Measurements from ENCODE around the gene GABRB3. TPM values are rescaled to one million over a fixed set of nuclear protein-coding genes. Genes with fewer than 3 reads are reported as not detected.

The GABRB3 gene
- total RNA-seq, 1 donor from 2014 or later, result 1.5 TPM

DNA sequence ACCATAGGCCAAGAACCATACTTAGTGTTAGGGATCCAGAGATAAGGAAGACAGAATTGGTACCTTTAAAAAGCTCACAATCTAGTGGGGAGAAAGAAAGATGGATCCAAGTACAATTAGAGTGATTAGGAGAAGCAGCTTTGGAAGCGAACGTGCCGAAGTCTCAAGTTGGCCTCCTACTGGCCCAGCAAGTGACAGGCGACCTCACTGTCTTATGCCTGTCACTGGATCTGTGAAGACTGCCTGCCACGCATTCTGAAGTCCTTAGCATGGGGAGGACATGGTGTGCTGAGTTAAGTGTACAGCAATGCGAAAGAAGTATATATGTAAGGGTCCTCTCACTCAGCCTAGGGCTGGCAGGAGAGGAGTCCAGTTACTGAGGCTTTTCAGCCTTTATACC, 141.0 kb downstream of the GABRB3 start:
- no peak for DNase-seq (ENCODE audit: low spot score)

DNA sequence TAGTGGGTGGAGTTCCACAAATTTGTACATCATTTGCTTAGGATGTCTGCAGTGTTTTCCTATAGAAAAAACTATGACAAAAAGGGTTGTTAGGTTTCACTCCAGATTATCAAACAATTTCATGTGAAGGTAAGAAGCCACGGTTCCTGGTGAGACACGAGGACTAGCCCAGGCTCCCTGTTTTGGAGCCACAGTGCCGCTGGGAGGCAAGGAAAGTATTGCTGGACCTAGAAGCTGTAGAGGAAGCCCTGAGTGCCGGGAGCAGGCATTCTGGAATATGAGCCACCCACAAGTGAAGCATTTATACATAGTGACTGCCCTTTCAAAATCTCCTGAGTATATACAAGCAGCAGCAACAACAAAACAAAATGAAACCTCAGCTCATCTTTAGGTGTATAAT, 142.0 kb downstream of the GABRB3 start:
- DNase-seq (ENCODE audit: low spot score), result no peak

DNA sequence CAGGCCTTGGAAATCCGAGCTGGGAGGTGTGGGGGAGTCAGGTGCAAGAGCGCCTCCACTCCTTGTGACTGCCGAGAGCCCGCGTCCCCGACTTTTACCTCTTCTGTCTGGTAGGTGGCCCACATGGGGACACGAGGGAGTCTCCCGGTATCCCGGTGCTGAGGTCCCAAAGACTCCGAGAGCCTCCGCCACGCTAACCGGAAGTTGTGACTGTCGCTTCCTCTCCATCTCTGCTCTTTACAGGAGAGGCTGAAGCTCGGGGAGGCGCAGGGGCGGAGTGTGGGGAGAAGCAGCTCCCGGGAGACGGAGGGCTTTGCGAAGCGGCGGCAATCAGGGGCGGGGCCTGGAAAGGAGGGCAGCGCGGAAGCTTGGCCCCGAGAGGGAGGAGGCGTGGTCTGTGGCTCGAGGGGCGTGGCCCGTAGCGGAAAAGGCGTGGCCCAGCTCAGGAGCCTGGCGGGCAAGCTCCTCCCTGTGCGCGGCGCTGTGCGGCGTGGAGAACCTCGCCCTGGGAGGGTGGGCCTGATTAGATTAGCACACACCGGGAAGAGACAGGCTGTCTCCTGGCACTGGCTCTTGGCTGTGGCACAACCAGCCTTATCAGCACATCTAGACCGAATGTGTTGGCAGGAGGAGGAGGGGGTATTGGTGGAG, 143.9 kb downstream of the GABRB3 start:
- peak; percentile 90 for DNase-seq (ENCODE audit: low spot score)

DNA sequence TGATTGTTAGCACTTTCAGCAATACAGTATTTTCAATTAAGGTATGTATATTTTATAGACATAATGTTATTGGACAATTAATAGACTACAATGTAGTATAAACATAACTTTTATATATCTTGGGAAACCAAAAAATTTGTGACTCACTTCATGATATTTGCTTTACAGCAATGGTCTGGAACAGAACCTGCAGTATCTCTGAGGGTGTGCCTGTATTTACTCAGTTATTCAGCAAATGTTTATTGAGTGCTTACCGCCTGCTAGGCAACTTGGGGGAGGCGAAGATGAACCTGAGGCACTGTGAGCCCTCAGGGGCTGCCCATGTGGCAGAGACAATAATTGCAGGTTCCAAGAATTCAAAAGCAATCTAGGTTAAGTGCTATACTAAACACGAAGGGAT, 144.8 kb downstream of the GABRB3 start:
- no peak for DNase-seq (ENCODE audit: low spot score)

DNA sequence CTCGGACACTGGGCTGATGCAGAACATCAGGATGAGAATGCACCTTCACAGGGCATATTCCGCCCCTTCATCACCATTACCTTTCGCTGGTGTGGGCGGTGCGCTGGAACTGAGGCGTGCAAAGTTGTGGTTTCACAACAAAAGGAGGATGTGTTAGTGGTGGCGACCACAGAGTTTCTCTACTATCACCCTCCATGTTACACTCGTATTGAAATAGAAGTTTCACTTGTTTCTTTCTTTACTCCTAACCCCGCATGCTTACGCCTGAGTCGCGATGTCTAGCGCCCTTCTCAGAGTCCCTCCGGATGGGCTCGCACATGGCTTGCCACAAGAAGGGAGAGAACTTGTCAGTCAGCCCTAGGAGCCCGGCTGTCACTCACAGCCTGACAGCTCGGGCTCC, 148.7 kb downstream of the GABRB3 start:
- DNase-seq (ENCODE audit: low spot score), result no peak

DNA sequence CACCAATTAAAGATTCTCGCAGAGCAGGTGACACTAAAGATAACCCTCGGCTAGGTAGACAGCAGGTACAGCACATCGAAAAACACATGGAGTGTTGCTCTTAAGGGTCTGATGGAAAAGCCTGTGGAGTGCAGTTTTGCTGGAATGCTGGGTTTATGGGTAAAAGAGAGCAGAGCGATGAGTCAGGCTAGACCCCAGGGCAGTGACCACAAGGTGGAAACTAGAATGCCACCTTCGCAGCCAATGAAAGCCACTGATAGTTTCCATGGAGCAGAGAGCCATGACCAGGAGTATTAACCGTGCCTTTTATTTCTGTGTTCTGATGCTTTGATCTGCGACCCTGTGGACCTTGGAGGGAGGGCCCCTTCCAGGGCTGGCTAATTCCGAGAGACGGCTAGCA, 149.8 kb downstream of the GABRB3 start:
- DNase-seq (ENCODE audit: low spot score), result no peak

DNA sequence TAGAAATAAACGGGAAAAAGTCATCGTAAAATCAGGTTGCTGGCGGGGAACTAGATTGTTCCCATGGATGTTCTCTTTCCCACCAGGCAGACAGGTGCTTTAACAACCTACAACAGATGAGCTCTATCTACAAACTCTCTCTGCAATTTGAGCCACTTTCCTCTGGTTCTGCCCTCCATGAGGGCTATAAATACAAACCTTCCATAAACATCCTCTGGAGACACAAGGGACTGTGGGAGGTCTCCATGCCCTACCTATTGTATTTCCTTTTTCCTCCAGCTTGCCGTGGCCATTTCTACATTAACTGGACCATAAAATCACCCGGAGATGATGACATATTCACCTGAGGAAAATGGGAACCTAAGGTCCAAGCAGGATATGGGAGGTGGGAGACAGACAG, 151.1 kb downstream of the GABRB3 start:
- no peak for DNase-seq (ENCODE audit: low spot score)

DNA sequence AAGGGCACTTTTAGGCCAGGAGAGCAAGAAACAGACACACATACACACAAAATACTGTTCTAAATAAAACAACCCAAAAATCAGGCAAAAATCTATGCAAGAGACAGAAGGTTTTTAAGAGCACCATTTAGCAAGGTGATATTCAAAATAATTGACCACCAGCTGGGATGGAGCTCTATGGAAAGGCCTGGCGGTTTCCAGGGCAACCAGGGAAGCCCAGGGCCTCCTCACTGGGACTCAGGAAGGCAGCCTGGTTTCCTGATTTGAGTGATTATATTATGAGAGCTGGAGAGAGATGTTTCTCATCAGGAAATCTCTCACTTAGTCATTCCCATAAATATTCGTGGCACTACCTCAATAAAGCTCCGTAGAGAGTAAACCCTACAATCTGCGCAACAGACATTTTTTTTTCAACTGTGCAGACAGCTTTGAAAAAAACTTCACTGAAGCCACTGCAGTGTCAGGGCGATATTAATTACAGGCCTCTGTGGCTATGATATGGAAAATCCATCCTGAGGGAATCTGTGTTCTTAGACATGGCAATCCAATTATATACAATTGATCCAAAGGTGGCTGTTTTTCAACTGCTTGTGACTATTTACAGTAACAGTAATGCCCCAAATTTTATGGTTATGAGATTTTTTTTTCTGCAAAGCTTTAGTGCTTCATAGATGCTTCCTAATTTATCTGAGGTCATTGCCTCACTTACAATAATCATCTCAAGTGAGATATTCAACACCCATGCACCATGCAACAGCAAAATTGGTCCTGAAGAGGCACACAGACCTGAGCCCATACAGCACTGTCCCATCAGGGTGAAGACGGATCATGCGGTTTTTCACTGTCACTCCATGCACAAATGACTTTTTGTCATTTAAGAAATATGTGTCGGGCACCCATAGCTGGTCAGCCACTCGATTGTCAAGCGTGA, 152.1 kb downstream of the GABRB3 start:
- no peak for DNase-seq (ENCODE audit: low spot score)

DNA sequence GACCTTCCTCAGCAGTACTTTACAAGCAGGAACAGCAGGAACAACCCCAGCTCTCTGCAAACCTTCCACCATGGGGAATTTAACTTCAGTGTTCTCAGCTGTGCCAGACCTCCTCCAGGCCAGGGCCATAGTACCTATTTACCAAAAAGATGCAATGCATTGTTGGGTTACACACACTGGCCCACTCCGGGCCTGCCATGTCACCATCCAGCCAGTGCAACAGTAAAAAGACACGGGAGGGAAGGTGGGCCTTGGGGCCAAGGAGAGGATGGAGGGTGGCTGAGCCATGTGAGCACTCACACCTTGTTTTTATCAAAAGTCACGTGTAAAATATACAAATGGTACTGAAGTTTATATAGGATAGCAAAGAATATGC, 157.0 kb downstream of the GABRB3 start:
- no peak for DNase-seq (ENCODE audit: low spot score)

DNA sequence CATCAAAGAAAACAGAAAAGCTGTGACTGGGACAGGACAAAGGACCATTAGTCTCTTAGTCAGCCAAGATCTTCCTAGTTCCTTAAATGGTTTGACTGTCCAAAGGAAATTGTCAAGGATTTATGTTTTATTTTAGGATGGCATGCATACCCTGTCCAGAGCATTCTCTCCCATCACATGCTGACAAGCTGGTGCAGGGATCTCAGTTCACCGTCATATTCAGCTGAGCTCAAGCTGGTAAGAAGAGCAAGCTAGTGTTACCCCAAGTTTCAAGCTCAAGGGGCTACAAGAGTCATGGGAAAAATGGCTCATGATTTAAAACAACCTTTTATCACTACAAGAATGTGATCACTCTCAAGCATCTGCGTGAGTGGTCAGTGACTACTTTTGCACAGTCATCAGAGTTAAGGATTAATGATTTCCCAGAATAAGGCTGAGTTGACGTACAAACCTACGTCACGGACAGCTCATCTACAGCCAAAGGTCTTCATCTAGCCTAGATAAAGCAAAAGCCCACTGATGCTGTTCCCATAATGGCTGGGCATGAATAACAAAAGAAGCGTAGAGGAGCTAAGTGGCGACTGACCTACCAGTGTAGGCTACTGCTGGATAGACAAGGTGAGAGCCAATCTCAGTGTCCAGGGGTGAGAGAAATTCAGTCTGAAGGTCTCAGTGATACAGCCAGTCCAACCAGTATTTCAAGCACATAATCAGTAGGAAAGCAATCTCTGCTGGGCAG, 157.5 kb downstream of the GABRB3 start:
- no peak for DNase-seq (ENCODE audit: low spot score)

DNA sequence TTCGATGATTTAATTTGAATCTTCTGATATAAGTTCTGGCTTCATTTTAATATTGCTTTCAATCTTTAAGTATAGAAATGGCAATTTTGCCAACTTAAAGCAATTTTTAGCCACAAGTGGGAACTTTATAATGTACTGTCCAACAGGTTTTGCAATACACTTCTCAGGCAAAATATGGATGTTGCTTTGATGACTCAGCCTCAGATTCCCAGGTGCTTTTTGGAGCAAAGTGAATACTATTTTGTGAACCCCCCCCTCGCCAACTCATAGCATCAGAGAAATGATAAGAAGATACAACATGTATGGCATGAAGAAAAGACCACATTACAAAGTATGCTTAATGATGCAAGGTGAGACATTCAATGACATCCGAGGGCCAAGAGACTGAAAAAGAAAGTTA, 158.1 kb downstream of the GABRB3 start:
- no peak for DNase-seq (ENCODE audit: low spot score)

DNA sequence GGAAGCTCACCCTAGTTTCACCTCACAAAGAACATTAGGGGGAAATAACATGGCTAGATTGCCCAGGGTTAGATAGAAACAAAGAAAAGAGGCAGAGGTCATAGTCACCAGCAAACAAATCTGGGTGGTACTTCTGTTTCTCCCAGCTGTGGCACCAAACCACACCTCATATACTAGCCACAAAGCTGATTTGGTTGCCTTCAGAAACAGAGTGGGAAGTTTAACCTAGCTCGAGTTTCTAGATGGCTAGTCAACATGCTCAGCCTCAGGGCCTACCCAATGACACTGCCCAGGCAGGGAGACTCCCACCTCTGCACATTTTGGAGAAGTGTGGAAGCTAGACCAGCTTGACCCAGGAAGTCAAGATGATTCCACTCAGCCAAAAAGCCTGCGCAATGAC, 174.2 kb downstream of the GABRB3 start:
- no peak for DNase-seq (ENCODE audit: low spot score)

DNA sequence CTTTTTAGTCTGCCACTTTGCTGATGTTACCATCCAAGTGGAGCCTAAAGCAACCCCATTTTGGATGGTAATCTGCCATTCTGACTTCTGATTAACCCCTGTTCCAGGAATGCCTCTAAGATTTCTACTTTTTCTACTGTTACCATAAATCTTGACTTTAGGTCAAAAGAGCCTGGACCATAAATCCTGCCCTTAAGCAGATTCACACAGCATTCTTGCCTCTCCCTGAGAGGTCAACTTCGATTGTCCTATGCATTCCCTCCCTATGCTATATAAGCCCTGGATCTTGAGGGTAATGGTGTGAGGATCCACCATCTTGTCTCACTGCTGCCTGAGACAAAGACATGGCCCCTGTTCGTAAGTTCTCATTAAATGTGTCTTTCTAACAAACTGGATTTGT, 177.3 kb downstream of the GABRB3 start:
- DNase-seq (ENCODE audit: low spot score), result no peak

DNA sequence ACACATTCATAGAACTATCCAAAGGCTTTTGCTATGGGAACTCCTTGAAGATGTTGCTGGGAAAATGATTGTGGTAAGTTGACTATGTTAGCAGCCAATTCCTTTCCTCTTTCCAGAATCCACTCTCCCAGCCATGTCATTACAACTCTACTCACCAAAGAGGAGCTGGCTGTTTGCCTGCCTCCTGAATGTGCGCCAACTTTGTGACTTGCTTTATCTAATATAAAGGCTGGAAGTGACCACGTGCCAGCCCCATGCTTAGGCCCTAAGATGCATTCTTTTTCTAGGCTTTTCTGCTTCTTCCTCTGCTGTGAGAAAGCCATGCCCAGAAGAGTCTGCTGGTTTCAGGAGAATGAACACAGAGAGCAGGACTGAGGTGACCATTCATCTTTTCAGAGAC, 182.2 kb downstream of the GABRB3 start:
- DNase-seq (ENCODE audit: low spot score), result no peak

DNA sequence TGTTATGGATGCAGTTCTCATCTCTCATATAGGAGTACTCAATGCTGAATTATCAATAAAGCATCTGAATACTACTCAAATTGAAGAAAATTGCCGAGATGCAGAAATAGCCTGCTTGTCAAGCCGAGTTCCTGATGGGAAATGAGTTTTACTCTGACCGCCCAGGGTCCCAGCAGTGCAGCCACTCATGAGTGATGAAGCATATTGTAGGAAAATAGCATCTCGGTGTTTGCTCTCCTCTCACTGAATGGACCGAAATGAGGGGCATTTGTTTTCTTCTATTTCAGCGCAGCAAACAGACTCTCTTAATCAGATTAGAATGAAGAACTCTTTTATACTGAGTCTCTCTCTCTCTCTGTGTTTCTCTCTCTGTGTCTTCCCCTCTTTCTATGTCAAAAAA, 190.0 kb downstream of the GABRB3 start:
- DNase-seq (ENCODE audit: low spot score), result no peak

DNA sequence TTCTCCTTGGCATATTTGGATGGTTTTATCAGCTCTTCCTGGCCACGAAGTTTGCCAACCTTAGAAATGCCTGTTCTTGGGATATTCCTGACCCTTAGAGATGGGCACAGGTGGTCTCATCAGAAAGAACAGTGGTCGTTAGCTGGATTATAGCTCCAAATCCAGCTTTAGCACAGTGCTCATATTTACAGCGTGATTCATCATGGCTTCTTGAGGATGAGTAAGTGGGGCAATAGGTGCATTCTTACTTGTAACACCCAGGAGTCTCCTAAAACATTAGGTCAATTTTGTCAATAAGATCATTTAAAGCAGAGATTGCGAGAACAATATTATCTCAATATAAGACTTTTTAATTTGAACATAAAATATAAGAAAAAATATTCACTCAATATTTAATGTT, 191.9 kb downstream of the GABRB3 start:
- no peak for DNase-seq (ENCODE audit: low spot score)

DNA sequence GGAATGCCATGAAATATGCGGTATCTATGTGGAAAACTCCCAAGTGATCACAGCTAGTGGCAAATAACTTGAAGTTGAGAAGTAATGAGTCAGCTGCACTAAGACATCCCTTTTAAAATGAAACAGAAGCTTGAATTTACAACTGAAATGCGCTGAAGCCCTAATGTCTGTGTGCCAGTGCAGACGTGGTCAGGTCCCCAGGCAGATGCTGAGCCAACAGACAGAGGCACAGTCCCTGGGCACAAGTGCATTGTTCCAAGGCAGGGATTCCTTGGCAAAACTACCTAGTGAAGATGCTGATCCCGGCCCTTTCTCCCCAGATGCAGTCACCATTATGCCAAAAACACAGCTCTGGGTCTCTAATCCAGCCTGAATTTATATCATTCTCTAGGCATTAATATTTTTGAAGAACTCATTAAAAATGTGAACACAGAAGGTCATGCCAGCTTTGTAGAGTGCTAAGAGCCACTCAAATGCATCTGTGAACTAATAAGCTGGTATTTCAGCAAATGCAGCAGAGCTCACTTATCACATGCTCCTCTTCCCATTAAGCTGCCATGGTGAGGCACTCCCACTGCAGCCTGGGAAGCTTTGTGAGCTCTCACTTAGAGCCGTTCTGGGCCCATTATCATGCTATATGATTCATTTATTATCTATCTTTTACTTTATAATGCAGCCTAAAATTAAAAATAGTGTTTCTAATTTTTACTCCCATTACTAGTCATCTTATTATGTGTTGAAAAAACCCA, 200.1 kb downstream of the GABRB3 start:
- no peak for DNase-seq (ENCODE audit: low spot score)

DNA sequence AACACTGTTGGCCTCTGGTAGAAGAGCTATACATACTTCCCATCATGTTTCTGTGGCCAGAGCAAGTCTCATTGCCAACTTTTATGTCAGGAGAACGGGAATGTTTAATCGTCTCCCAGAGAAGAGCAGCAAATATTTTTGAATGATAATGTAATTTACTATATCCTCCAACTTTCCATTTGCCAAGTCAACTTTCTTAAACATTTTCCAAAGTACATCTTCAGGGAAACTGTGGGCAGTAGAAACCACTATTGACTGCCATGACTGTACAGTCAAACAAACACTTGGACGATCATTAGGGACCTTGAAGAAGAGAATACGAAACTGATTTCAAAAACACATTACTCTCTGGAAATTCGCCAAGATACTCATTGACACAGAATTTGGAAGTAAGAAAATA, 201.5 kb downstream of the GABRB3 start:
- no peak for DNase-seq (ENCODE audit: low spot score)

DNA sequence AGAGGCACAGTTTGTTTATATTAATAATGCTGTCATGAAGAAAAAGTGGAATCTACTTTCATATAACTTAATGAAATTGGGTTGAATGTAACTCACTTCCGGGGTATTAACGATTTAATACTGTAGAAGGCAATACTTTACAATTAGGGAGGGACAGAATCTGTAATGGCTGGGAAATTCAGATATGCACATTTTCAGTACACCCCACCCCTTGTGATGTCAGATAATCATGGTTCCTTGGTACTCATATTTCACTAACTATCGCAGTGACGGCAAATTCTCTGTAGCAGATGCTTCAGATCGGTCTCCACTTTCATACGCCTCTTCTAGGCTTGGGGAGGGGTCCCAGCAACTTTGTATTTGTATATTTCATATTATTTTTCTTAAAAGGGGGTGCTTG, 207.3 kb downstream of the GABRB3 start:
- no peak for DNase-seq (ENCODE audit: low spot score)

DNA sequence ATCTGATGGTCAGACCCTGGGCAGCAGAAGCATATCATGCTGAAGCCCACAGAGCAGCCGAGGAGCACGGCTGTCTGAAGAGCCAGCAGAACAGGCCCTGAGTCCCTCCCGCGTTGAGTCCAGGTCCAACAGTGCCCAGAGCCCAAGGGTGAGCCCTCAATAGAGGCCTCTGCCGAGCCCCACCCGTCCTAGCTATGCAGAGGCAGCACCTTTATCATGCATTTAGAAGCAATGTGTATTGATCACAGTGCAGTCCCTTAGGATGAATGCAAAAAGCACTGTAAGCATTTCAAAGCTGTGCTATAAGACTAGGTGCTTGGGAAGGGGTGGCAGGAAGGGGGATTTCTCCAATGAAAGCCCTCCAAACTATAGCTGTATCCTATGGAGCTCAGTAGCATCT, 208.5 kb downstream of the GABRB3 start:
- no peak for DNase-seq (ENCODE audit: low spot score)

DNA sequence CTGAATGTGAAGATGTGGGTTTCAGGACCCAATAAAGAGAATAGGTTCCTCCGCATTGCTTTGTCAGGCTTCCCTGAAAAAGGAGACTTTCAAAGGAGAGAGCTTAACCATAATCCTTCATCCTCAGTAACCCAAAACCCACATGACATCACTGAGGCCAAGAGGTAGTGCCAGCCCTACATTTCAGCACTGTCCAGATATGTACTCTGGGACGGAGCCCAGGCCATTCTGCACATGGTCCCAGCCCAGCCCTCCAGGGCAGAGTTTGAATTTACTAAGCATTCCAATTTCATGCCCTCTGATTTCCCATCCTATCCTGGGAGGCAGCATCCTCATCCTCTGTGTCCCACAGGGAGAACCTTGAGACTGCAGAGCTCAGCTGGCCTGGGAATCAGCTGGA, 210.5 kb downstream of the GABRB3 start:
- DNase-seq (ENCODE audit: low spot score), result no peak

DNA sequence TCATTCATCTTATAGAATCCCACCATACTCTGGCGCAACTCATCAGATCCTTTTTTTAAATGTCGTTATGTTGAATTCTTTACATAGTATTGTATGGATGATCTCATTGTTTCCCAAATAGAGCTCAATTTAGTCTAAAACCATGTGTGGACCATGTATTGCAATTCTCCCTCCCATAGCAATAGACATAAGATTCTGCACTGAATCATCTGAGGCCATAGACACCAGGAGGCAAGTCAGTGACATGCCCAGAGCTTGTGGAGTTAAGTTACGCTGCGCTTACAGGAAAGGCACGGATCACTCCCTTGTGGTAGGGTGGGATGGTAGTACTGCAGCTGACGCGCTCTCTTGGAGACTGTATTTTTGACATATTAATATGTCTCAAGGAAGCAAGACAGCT, 211.0 kb downstream of the GABRB3 start:
- DNase-seq (ENCODE audit: low spot score), result no peak
